Nephron progenitor cell (in vitro differentiated cells): ENCODE results near the gene TNRC6B.

Source experiments
- DNase-seq: peaks from one replicate; pipeline ENCODE4 v3.0.0; 2021
- H3K27ac Mint-ChIP-seq: 2 replicates; pipeline ENCODE4 v1.8.0; 2021; ENCODE audit warnings: mild to moderate bottlenecking, moderate library complexity, mixed read lengths
- H3K27me3 Mint-ChIP-seq: 2 replicates; pipeline ENCODE4 v1.8.0; 2021; ENCODE audit warnings: mild to moderate bottlenecking, low read depth, mixed read lengths; ENCODE audit not compliant: poor library complexity
- H3K36me3 Mint-ChIP-seq: 2 replicates; pipeline ENCODE4 v1.8.0; 2021; ENCODE audit warnings: low read depth, mixed read lengths
- H3K4me1 Mint-ChIP-seq: 2 replicates; pipeline ENCODE4 v1.8.0; 2021; ENCODE audit warnings: mixed read lengths
- H3K4me3 Mint-ChIP-seq: 2 replicates; pipeline ENCODE4 v1.8.0; 2021; ENCODE audit warnings: mild to moderate bottlenecking, moderate library complexity, mixed read lengths
- H3K9me3 Mint-ChIP-seq: 2 replicates; pipeline ENCODE4 v1.8.0; 2021; ENCODE audit warnings: mild to moderate bottlenecking, moderate library complexity, mixed read lengths
- CTCF ChIP-seq: fragments of 200-600 bp; sonication (generic); IDR thresholded peaks from 2 replicates; pipeline ENCODE4 v1.5.0; 2021; ENCODE audit warnings: antibody characterized with exemption

TNRC6B gene

GRCh38 chr22:40199223-40199622 lies 21.5 kb downstream of the TNRC6B start:
- TF ChIP-seq CTCF: no peak
- Mint-ChIP-seq H3K9me3 (peaks cover 3% of the 10 kb centered on the region), H3K4me3 (no peak overlapping the region), H3K27me3 (no peaks in the 10 kb centered on the region), H3K27ac (no peak overlapping the region), H3K4me1 (peaks cover 37% of the 10 kb centered on the region), H3K36me3 (peaks cover 34% of the 10 kb centered on the region)
- no peak for DNase-seq

- H3K27ac Mint-ChIP-seq: no peak overlapping the region
- H3K9me3 Mint-ChIP-seq: peaks cover 3% of the 10 kb centered on the region
- TF ChIP-seq CTCF: no peak
- no peak overlapping the region for H3K4me3 Mint-ChIP-seq
- H3K4me1 Mint-ChIP-seq: peaks cover 37% of the 10 kb centered on the region
- no peak for DNase-seq
- peaks cover 34% of the 10 kb centered on the region for H3K36me3 Mint-ChIP-seq
- no peaks in the 10 kb centered on the region for H3K27me3 Mint-ChIP-seq
These were observed 22.1 kb downstream of the TNRC6B start for GRCh38 chr22:40199852-40200251.

- peaks cover 3% of the 10 kb centered on the region for H3K9me3 Mint-ChIP-seq
- H3K4me1 Mint-ChIP-seq: peaks cover 36% of the 10 kb centered on the region
- no peak overlapping the region for H3K4me3 Mint-ChIP-seq
- H3K27me3 Mint-ChIP-seq: no peaks in the 10 kb centered on the region
- H3K27ac Mint-ChIP-seq: no peak overlapping the region
- no peak for TF ChIP-seq CTCF
- no peak for DNase-seq
- peaks cover 34% of the 10 kb centered on the region for H3K36me3 Mint-ChIP-seq
These were observed 23.2 kb downstream of the TNRC6B start for GRCh38 chr22:40200795-40201530.

- Mint-ChIP-seq H3K4me3 (no peak overlapping the region), H3K27ac (no peak overlapping the region), H3K36me3 (peaks cover 35% of the 10 kb centered on the region), H3K27me3 (no peaks in the 10 kb centered on the region), H3K4me1 (peaks cover 24% of the 10 kb centered on the region), H3K9me3 (peaks cover 3% of the 10 kb centered on the region)
- no peak for DNase-seq
- no peak for TF ChIP-seq CTCF
These were observed 24.7 kb downstream of the TNRC6B start for GRCh38 chr22:40202225-40202944.

GRCh38 chr22:40203572-40203971 lies 25.8 kb downstream of the TNRC6B start:
- DNase-seq: no peak
- no peak for TF ChIP-seq CTCF
- Mint-ChIP-seq H3K27ac (peak overlapping the region; percentile 18), H3K4me1 (peaks cover 24% of the 10 kb centered on the region), H3K4me3 (no peak overlapping the region), H3K9me3 (no peaks in the 10 kb centered on the region), H3K36me3 (peaks cover 32% of the 10 kb centered on the region), H3K27me3 (no peaks in the 10 kb centered on the region)
